Measurements from ENCODE around the gene SLIT1.

DNA sequence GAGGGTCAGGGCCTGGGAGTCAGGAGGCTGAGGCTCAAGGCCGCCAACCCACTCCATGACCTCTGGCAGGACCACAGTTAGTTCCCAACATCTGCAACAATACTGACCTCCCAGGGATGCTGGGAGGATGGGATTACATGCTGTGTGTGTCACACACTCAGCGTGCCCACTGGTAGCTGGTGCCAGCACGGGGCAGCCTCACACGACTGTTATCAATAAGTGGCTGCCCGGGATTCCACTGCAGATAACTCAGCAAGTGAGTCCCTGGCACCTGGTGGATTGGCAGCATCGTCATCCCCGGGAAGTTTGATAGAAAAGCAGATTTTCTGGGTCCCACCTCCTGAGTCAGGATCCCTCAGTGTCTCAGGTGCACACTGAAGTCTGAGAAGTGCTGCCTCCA lies 110.3 kb downstream of the SLIT1 start:
- TF ChIP-seq, protein P1, sequence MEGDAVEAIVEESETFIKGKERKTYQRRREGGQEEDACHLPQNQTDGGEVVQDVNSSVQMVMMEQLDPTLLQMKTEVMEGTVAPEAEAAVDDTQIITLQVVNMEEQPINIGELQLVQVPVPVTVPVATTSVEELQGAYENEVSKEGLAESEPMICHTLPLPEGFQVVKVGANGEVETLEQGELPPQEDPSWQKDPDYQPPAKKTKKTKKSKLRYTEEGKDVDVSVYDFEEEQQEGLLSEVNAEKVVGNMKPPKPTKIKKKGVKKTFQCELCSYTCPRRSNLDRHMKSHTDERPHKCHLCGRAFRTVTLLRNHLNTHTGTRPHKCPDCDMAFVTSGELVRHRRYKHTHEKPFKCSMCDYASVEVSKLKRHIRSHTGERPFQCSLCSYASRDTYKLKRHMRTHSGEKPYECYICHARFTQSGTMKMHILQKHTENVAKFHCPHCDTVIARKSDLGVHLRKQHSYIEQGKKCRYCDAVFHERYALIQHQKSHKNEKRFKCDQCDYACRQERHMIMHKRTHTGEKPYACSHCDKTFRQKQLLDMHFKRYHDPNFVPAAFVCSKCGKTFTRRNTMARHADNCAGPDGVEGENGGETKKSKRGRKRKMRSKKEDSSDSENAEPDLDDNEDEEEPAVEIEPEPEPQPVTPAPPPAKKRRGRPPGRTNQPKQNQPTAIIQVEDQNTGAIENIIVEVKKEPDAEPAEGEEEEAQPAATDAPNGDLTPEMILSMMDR (optimal IDR thresholded peaks at IDR 0.05 in 1 of 3, IDR thresholded peaks at IDR 0.05 in 1 of 3, conservative IDR thresholded peaks at IDR 0.05 in 1 of 3; ENCODE audit: extremely low read depth in 1 of 3, insufficient read depth in 2 of 3, low read length in 3 of 3), result no peak
- no peak for TF ChIP-seq EZH2 (IDR thresholded peaks at IDR 0.05; ENCODE audit: low read length)

Measured in keratinocyte (primary cell).